Prostate gland (tissue), 2 donors: ENCODE data around the gene CACNG5.

Source experiments
- CTCF ChIP-seq, 4 experiments: fragments of 200-600 bp in 2 of 4; fragments of 450-650 bp in 2 of 4; sonication (generic) in 2 of 4; IDR thresholded peaks; 1 replicate in 3 of 4; 2 replicates in 1 of 4; pipeline ENCODE4 v1.5.1; 2016 to 2019; ENCODE audit warnings: antibody characterized with exemption in 4 of 4, mild to moderate bottlenecking in 2 of 4, moderate library complexity in 2 of 4
- POLR2A ChIP-seq: fragments of 450-650 bp; IDR thresholded peaks from one replicate; pipeline ENCODE4 v1.6.1; 2016; ENCODE audit warnings: antibody characterized with exemption, mild to moderate bottlenecking
- POLR2AphosphoS5 ChIP-seq: sonication (generic); formaldehyde crosslinking; IDR thresholded peaks from one replicate; pipeline ENCODE4 v1.6.1; 2017; ENCODE audit warnings: antibody characterized with exemption

- TF ChIP-seq POLR2AphosphoS5, result no peak
- no peak for TF ChIP-seq CTCF (IDR thresholded peaks at IDR 0.05)
- TF ChIP-seq POLR2A, result no peak
These were observed 2.3 kb downstream of the CACNG5 start for GRCh38 chr17:66837226-66837625.
